Mucosa of rectum (tissue), 2 donors: ENCODE data around the gene ALK.
"Not testable (repeated sequence)": the region's sequence is repeated elsewhere in the genome, so short reads cannot be mapped to it uniquely, and the experiment has no call there.

Source experiments
- H3K27ac ChIP-seq, 2 donors: one replicate each; pipeline ENCODE4 v1.7.0; 2013; ENCODE audit warnings: inconsistent platforms in 2 of 2, low read depth in 2 of 2, low read length in 2 of 2
- H3K27me3 ChIP-seq, 2 donors: one replicate each; pipeline ENCODE4 v1.7.0; 2013; ENCODE audit warnings: low read length in 2 of 2; ENCODE audit not compliant: control insufficient read depth in 2 of 2, insufficient read depth in 2 of 2
- H3K36me3 ChIP-seq, 2 donors: one replicate each; pipeline ENCODE4 v1.7.0; 2013; ENCODE audit warnings: low read length in 2 of 2; ENCODE audit not compliant: control insufficient read depth in 2 of 2, insufficient read depth in 2 of 2
- H3K4me1 ChIP-seq, 2 donors: one replicate each; pipeline ENCODE4 v1.7.0; 2013; ENCODE audit warnings: low read length in 2 of 2, mild to moderate bottlenecking in 1 of 2; ENCODE audit not compliant: control insufficient read depth in 2 of 2, insufficient read depth in 2 of 2
- H3K4me3 ChIP-seq, 2 donors: one replicate each; pipeline ENCODE4 v1.7.0; 2013; ENCODE audit warnings: low read length in 2 of 2
- H3K9ac ChIP-seq, 2 donors: one replicate each; pipeline ENCODE4 v1.7.0; 2013; ENCODE audit warnings: low read length in 2 of 2, low read depth in 1 of 2, mild to moderate bottlenecking in 1 of 2
- H3K9me3 ChIP-seq, 2 donors: one replicate each; pipeline ENCODE4 v1.7.0; 2013; ENCODE audit warnings: low read length in 2 of 2; ENCODE audit not compliant: control insufficient read depth in 2 of 2
- donor health status: healthy.
- donor health status: Normal muscosa, but diverticular disease.

Gene ALK

DNA sequence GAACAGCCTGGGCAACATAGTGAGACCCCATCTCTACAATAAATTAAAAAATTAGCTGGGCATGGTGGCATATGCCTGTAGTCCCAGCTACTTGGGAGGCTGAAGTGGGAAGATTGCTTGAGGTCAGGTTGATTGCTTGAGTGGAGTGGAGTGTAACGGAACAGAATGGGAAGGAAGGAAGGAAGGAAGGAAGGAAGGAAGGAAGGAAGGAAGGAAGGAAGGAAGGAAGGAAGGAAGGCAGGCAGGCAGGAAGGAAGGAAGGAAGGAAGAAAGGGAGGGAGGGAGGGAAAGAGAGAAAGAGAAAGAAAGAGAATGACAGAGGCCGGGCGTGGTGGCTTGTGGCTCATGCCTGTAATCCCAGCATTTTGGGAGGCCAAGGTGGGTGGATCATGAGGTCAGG is 170.9 kb downstream of the ALK start:
- H3K4me3 ChIP-seq, H3K9ac ChIP-seq, H3K9me3 ChIP-seq, H3K4me1 ChIP-seq, H3K36me3 ChIP-seq, H3K27ac ChIP-seq, H3K27me3 ChIP-seq: not testable (repeated sequence)

DNA sequence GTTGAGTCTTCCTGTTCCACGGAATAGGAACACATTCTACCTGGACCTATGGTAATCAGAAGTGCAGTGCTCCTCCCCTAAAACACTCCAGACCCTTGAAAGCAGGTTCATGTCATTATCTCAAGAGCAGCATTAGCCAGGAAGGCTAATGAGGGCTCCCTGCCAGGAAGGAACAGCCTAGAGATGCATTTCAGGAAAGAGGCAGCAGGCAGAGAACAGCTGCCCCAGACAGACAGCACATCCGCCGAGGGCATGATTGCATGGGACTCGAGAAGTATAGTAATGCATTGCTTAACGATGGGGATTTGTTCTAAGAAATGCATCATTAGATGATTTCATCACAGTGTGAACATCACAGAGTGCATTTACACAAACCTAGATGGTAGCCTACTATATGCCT is 171.5 kb downstream of the ALK start:
- Histone ChIP-seq H3K9ac (no peak overlapping the region), H3K36me3 (no peaks in the 10 kb centered on the region), H3K9me3 (no peaks in the 10 kb centered on the region), H3K27me3 (no peaks in the 10 kb centered on the region), H3K4me3 (no peak overlapping the region), H3K27ac (no peak overlapping the region), H3K4me1 (no peaks in the 10 kb centered on the region)

DNA sequence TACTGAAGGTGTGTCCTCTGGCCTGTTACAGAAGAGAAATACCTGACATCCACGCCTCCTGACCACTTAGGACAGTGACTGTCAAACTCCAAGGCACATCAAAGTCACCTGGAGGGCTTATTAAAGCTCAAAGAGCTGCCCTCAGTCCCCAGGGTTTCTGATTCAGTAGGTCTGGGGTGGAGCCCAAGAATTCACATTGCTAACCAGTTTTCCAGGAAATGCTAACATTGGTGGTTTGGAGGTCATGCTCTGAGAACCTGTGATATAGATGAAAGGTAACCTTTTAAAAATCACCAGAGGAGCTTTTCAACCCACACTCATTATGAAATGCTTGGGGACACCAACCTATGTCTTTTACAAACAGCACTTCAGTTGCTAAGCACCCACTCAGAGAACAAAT is 172.3 kb downstream of the ALK start:
- Histone ChIP-seq H3K4me1 (no peaks in the 10 kb centered on the region), H3K9me3 (no peaks in the 10 kb centered on the region), H3K9ac (no peak overlapping the region), H3K27me3 (no peaks in the 10 kb centered on the region), H3K36me3 (no peaks in the 10 kb centered on the region), H3K4me3 (no peak overlapping the region), H3K27ac (no peak overlapping the region)

DNA sequence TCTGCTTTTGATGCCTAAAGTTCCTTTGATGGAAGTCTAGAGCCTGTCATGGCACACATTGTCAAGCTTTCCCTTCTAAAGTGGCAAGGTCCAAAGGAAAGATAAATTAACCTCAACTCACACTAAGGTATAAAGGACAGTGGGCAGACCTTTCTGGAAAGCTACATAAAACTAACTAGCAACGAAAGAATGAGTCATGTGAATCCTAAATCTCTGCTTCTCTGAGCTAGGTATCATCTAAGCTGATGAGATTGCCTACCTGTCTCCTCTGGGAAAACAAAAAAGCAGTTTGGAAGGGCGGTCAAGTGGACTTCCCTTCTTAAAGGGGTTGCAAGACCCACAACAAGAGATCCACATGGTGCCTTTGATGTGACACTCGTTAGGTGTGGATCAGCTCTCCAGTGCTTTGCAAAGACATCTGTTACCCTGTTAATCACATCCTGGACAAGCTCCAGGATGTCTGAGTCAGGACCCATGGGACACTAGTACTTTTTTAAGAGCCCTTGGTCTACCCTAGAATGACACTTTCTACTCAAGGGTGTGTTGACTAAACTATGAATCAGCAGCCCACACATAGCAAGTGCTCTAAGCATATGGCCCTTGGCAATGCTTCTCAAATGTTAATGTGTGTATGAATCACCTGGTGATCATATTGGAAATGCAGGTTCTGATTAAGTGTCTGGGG is 173.5 kb downstream of the ALK start:
- Histone ChIP-seq H3K27ac (no peak overlapping the region), H3K9me3 (no peaks in the 10 kb centered on the region), H3K4me3 (no peak overlapping the region), H3K36me3 (no peaks in the 10 kb centered on the region), H3K9ac (no peak overlapping the region), H3K27me3 (no peaks in the 10 kb centered on the region), H3K4me1 (no peaks in the 10 kb centered on the region)

DNA sequence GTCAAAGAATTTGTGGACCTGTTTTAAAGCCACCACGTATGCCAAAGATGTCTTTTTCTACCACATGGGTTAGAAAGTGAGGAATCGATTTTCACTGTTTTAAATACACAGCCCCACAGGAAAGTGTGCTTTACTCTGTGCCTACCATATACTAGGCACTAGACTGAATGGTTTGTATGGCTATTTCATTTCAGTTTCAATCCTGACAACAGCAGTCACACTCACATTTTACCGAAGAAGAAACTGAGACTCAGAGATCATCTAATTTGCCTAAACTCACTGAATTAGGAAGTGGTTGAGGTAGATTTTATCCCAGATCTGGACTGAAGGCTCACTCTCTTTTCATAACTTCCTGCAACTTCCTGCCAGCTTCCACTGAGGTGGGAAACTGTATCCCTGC is 176.4 kb downstream of the ALK start:
- Histone ChIP-seq H3K27ac (no peak overlapping the region), H3K27me3 (no peaks in the 10 kb centered on the region), H3K36me3 (no peaks in the 10 kb centered on the region), H3K9me3 (no peaks in the 10 kb centered on the region), H3K4me3 (no peak overlapping the region), H3K9ac (no peak overlapping the region), H3K4me1 (no peaks in the 10 kb centered on the region)

DNA sequence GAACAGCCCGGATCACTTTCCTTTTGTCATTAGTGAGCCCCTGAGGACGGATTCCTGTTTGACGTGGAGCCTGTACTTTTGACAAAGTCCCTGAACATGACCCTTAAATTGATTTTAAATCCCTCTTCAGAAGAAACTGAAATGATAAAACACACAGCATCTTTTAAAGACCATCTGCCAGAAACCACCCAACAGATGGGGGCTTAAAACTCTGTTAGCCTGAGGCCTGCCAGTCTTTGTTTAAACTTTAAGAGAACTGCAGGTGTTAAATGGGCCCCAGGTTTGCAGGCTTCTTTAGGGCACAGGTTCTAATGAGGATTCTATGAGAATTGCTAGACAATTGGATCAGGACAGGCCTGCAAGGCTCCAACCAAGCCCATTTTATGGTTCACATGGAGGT is 177.9 kb downstream of the ALK start:
- Histone ChIP-seq H3K27me3 (no peaks in the 10 kb centered on the region), H3K4me1 (no peaks in the 10 kb centered on the region), H3K9me3 (no peaks in the 10 kb centered on the region), H3K4me3 (no peak overlapping the region), H3K36me3 (no peaks in the 10 kb centered on the region), H3K27ac (no peak overlapping the region), H3K9ac (no peak overlapping the region)

DNA sequence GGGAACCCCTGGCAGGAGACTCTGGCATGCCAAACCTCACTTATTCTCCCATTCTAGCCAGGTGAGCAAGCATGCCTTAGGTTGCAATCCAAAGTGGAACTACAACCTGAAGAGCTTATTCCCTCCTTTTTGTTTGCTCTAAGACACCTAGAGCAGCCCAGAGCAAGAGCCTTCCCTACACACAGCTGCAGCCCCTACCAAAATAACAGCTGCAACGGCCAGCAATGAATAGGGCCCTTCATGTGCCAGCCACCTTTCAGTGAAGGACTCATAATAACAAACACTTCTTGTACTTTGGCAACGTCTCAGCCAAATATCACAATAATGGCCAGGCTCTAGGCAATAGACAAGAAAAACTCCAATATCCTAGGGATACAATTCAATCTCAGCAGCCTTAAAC is 178.7 kb downstream of the ALK start:
- Histone ChIP-seq H3K27ac (no peak overlapping the region), H3K36me3 (no peaks in the 10 kb centered on the region), H3K4me3 (no peak overlapping the region), H3K4me1 (no peaks in the 10 kb centered on the region), H3K9ac (no peak overlapping the region), H3K27me3 (no peaks in the 10 kb centered on the region), H3K9me3 (no peaks in the 10 kb centered on the region)

DNA sequence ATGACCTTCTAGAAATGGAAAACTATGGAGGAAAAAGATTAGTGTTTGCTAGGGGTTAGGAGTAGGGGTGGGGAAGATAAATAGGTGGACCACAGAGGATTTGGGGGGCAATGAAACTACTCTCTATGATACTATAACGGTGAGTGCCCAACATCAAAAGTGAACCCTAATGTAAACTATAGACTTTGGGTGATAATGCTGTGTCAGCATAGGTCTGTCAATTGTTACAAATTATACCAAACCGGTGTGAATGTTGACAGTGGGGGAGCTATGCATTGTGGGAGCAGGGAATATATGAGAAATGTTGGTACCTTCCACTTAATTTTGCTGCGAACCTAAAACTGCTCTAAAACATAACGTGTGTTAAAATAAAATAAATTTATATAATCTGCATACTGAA is 180.3 kb downstream of the ALK start:
- Histone ChIP-seq H3K9ac (no peak overlapping the region), H3K4me3 (no peak overlapping the region), H3K4me1 (no peaks in the 10 kb centered on the region), H3K36me3 (no peaks in the 10 kb centered on the region), H3K27ac (no peak overlapping the region), H3K9me3 (no peaks in the 10 kb centered on the region), H3K27me3 (no peaks in the 10 kb centered on the region)

DNA sequence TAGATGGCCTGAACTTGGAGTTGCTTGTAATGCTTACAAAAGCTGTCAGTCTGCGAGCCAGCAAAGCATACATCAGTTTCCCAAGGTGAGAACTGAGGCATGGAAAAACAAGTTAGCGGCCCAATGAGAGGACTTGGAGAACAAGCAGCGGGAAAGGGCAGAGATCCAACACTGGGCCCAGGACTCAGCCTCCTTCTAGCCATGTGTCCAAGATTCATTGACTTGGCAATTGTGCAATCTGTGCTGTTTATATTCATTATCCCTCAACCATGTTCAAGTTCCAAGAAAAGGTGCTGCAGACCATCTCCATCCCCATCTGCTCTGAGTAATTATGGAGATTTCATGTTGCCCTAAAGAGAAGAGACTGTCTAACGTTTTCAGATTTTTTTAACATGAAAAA is 187.4 kb downstream of the ALK start:
- Histone ChIP-seq H3K9ac (no peak overlapping the region), H3K27me3 (no peaks in the 10 kb centered on the region), H3K9me3 (no peaks in the 10 kb centered on the region), H3K4me3 (no peak overlapping the region), H3K36me3 (no peaks in the 10 kb centered on the region), H3K4me1 (no peaks in the 10 kb centered on the region), H3K27ac (no peak overlapping the region)

DNA sequence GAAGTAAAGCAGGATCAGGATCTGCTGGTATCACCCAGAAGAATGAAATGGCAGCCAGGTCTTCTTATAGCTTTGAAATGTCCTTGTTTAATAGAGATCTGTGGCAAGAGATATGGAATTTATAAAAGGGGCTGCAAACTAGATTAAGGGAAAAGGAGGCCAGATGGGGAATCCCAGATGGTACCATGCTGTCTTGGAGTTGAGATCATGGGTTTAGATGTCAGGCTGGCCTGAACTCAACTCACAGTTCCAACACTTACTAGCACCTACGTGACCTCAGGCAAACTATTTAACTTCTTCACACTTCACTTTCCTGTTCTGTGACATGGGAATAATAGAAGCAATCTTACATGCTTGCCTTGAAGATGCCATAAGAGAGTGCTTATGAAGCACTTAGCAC is 188.2 kb downstream of the ALK start:
- H3K27ac ChIP-seq: no peak overlapping the region
- H3K9ac ChIP-seq: no peak overlapping the region
- H3K4me3 ChIP-seq: no peak overlapping the region
- no peaks in the 10 kb centered on the region for H3K36me3 ChIP-seq
- H3K27me3 ChIP-seq: no peaks in the 10 kb centered on the region
- H3K4me1 ChIP-seq: no peaks in the 10 kb centered on the region
- H3K9me3 ChIP-seq: no peaks in the 10 kb centered on the region

DNA sequence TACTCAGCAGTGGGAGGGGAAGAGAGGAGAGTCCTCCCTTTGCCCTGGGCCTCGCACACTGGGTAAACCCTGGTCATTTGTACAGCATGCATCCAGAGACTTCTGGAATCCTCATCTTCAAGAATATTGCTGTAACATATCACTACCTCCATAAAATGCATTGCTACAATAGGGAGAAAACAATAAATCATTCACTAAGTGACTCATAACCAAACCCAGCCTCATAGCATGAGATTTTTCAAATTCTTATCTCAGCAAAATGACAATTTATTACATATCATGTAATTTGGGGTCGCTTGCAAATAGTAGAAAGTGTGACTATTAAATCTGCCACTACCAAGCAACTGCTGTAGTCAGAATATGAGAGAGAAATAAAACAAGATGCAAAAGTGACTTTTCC is 189.4 kb downstream of the ALK start:
- no peaks in the 10 kb centered on the region for H3K4me1 ChIP-seq
- H3K27ac ChIP-seq: no peak overlapping the region
- no peak overlapping the region for H3K9ac ChIP-seq
- H3K27me3 ChIP-seq: no peaks in the 10 kb centered on the region
- H3K4me3 ChIP-seq: no peak overlapping the region
- H3K36me3 ChIP-seq: no peaks in the 10 kb centered on the region
- no peaks in the 10 kb centered on the region for H3K9me3 ChIP-seq
